ENCODE results near the gene THY1.

Gene THY1

GRCh38 chr11:119380160-119380826, 42.7 kb downstream of the THY1 start:
- no peak for TF ChIP-seq EP300 (IDR thresholded peaks at IDR 0.05; ENCODE audit: borderline replicate concordance)
- TF ChIP-seq TCF12 (IDR thresholded peaks at IDR 0.05; ENCODE audit: low read depth): no peak
- TF ChIP-seq, protein P1, sequence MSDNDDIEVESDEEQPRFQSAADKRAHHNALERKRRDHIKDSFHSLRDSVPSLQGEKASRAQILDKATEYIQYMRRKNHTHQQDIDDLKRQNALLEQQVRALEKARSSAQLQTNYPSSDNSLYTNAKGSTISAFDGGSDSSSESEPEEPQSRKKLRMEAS (IDR thresholded peaks at IDR 0.05): no peak
- TF ChIP-seq TEAD4 (IDR thresholded peaks at IDR 0.05): no peak

- no peak for TF ChIP-seq FOXM1 (IDR thresholded peaks at IDR 0.05; ENCODE audit: borderline replicate concordance, low read depth)
- TF ChIP-seq ZBTB7A (IDR thresholded peaks at IDR 0.05; ENCODE audit: low read depth): no peak
- TF ChIP-seq NFIC (IDR thresholded peaks at IDR 0.05): no peak
- TF ChIP-seq TCF12 (IDR thresholded peaks at IDR 0.05; ENCODE audit: low read depth): no peak
- no peak for TF ChIP-seq CEBPB (IDR thresholded peaks at IDR 0.05)
- TF ChIP-seq, protein P2, sequence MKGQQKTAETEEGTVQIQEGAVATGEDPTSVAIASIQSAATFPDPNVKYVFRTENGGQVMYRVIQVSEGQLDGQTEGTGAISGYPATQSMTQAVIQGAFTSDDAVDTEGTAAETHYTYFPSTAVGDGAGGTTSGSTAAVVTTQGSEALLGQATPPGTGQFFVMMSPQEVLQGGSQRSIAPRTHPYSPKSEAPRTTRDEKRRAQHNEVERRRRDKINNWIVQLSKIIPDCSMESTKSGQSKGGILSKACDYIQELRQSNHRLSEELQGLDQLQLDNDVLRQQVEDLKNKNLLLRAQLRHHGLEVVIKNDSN (IDR thresholded peaks at IDR 0.05): no peak
- no peak for TF ChIP-seq EP300 (IDR thresholded peaks at IDR 0.05; ENCODE audit: borderline replicate concordance)
- TF ChIP-seq REST (IDR thresholded peaks at IDR 0.05; ENCODE audit: low read depth): no peak
- no peak for TF ChIP-seq TAF1 (IDR thresholded peaks at IDR 0.05; ENCODE audit: low read depth)
- TF ChIP-seq RAD21 (IDR thresholded peaks at IDR 0.05; ENCODE audit: low read depth): no peak
- TF ChIP-seq, protein P1 (IDR thresholded peaks at IDR 0.05): no peak
- no peak for TF ChIP-seq TEAD4 (IDR thresholded peaks at IDR 0.05)
- no peak for TF ChIP-seq CREB1 (IDR thresholded peaks at IDR 0.05; ENCODE audit: low read depth)
- no peak for TF ChIP-seq YY1 (IDR thresholded peaks at IDR 0.05; ENCODE audit: low read depth)
- no peak for TF ChIP-seq EGR1 (IDR thresholded peaks at IDR 0.05)
Observed at GRCh38 chr11:119378851-119379465, 44.0 kb downstream of the THY1 start.

- TF ChIP-seq CREB1 (IDR thresholded peaks at IDR 0.05; ENCODE audit: low read depth): no peak
- no peak for TF ChIP-seq EP300 (IDR thresholded peaks at IDR 0.05; ENCODE audit: borderline replicate concordance)
- TF ChIP-seq, protein P1 (IDR thresholded peaks at IDR 0.05): no peak
- no peak for TF ChIP-seq NFIC (IDR thresholded peaks at IDR 0.05)
- TF ChIP-seq REST (IDR thresholded peaks at IDR 0.05; ENCODE audit: low read depth): no peak
- TF ChIP-seq YY1 (IDR thresholded peaks at IDR 0.05; ENCODE audit: low read depth): no peak
- TF ChIP-seq TAF1 (IDR thresholded peaks at IDR 0.05; ENCODE audit: low read depth): no peak
- no peak for TF ChIP-seq RAD21 (IDR thresholded peaks at IDR 0.05; ENCODE audit: low read depth)
- TF ChIP-seq CEBPB (IDR thresholded peaks at IDR 0.05): no peak
- TF ChIP-seq TCF12 (IDR thresholded peaks at IDR 0.05; ENCODE audit: low read depth): no peak
- no peak for TF ChIP-seq FOXM1 (IDR thresholded peaks at IDR 0.05; ENCODE audit: borderline replicate concordance, low read depth)
- no peak for TF ChIP-seq ZBTB7A (IDR thresholded peaks at IDR 0.05; ENCODE audit: low read depth)
- no peak for TF ChIP-seq TEAD4 (IDR thresholded peaks at IDR 0.05)
- TF ChIP-seq EGR1 (IDR thresholded peaks at IDR 0.05): no peak
- TF ChIP-seq, protein P2 (IDR thresholded peaks at IDR 0.05): no peak
Observed at GRCh38 chr11:119377961-119378667, 44.9 kb downstream of the THY1 start.

DNA sequence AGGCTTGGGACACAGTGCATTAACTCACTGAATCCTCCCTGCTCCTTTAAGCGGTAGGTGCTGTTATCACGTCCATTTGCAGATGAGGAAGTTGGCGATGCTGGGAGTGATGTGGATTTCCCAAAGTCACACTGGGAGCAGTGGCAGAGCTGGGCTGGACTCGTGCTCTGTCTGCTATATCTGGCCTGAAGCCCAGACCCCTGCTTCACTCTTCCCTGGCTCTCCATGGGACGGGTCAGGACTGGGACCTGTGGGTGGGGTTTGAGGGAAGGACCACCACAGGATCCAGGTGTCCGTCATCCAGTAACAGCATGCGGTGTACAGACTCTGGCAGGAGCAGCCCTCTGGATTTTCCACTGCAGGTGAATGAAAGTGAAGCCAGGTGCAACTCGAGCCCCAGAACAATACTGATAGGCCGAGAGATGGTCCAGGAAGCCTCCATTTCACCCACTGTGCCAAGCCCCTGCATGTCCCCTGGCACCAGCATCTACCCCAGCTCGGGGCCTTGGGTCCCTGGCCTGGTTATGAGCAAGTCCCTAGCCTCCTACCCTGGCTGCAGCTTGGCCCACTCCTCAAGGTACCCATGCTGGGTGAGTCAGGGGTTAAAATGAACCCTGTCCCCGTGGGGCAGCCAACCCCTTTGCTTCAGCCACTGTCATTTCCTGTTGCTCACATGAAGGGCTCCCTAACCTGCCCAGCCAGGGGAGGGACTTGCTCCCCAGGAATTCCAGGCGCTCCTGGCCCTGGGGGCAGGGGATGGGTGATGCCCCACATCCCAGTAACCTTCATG, 45.7 kb downstream of the THY1 start:
- TF ChIP-seq RAD21 (IDR thresholded peaks at IDR 0.05; ENCODE audit: low read depth) (no peak), TAF1 (IDR thresholded peaks at IDR 0.05; ENCODE audit: low read depth) (no peak), CEBPB (IDR thresholded peaks at IDR 0.05) (no peak), TCF12 (IDR thresholded peaks at IDR 0.05; ENCODE audit: low read depth) (no peak), NFIC (IDR thresholded peaks at IDR 0.05) (no peak), ZBTB7A (IDR thresholded peaks at IDR 0.05; ENCODE audit: low read depth) (no peak), FOXM1 (IDR thresholded peaks at IDR 0.05; ENCODE audit: borderline replicate concordance, low read depth) (no peak), REST (IDR thresholded peaks at IDR 0.05; ENCODE audit: low read depth) (no peak), YY1 (IDR thresholded peaks at IDR 0.05; ENCODE audit: low read depth) (no peak), EGR1 (IDR thresholded peaks at IDR 0.05) (no peak), EP300 (IDR thresholded peaks at IDR 0.05; ENCODE audit: borderline replicate concordance) (no peak), TEAD4 (IDR thresholded peaks at IDR 0.05) (no peak), CREB1 (IDR thresholded peaks at IDR 0.05; ENCODE audit: low read depth) (no peak)
- TF ChIP-seq, protein P2 (IDR thresholded peaks at IDR 0.05): no peak
